HL-60 (cell line): Measurements from ENCODE around the gene AMIGO2.

Source experiments
- CTCF ChIP-seq: IDR thresholded peaks from one replicate; pipeline ENCODE4 v1.5.1; 2011; ENCODE audit warnings: low read length, control low read depth, inconsistent platforms; ENCODE audit not compliant: insufficient read depth
- TF ChIP-seq, protein P1 (sequence below): IDR thresholded peaks from 2 replicates; pipeline ENCODE4 v1.6.1; 2012; ENCODE audit warnings: low read depth; ENCODE audit not compliant: insufficient replicate concordance

DNA sequence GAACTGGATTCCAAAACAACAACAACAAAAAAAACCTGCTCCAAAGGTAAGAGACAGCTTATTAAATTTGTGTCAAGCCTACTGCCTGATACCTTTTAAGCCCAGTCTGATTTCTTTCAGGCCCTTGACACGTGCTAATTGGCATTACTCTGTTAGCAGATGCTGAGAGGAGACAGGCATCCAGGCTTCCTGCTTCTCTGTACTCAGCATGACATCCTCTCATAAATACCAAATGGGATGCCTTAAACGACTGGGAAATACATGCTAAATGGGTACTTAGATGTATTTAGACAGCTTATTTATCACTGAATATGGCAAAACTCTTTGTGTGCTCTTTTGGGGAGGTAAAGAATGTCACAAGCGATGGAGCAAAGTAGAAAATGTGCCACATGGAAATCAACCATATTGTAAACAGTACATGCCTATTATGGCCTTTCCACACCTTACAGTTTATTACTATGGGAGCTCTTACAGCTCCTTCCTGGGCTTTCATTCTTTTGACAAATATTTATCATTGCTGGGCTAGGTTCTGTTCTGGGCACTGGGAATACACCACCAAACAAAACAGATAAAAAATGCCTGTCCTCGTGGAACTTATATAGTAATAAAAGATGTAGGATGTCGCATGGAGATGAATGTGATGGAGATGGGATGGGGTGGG is 11.9 kb downstream of the AMIGO2 start:
- TF ChIP-seq CTCF, result no peak
- TF ChIP-seq, protein P1, sequence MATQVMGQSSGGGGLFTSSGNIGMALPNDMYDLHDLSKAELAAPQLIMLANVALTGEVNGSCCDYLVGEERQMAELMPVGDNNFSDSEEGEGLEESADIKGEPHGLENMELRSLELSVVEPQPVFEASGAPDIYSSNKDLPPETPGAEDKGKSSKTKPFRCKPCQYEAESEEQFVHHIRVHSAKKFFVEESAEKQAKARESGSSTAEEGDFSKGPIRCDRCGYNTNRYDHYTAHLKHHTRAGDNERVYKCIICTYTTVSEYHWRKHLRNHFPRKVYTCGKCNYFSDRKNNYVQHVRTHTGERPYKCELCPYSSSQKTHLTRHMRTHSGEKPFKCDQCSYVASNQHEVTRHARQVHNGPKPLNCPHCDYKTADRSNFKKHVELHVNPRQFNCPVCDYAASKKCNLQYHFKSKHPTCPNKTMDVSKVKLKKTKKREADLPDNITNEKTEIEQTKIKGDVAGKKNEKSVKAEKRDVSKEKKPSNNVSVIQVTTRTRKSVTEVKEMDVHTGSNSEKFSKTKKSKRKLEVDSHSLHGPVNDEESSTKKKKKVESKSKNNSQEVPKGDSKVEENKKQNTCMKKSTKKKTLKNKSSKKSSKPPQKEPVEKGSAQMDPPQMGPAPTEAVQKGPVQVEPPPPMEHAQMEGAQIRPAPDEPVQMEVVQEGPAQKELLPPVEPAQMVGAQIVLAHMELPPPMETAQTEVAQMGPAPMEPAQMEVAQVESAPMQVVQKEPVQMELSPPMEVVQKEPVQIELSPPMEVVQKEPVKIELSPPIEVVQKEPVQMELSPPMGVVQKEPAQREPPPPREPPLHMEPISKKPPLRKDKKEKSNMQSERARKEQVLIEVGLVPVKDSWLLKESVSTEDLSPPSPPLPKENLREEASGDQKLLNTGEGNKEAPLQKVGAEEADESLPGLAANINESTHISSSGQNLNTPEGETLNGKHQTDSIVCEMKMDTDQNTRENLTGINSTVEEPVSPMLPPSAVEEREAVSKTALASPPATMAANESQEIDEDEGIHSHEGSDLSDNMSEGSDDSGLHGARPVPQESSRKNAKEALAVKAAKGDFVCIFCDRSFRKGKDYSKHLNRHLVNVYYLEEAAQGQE, result no peak
